GM12878 (cell line): ENCODE measurements around the gene LRRC4. TPM values are rescaled to one million over a fixed set of nuclear protein-coding genes. Genes with fewer than 3 reads are reported as not detected.

Experiments used
- ATAC-seq: fragments of 200-7000 bp; cut with Tn5 transposase; 3 replicates; pipeline ENCODE4 v1.9.1; 2020; ENCODE audit warnings: mild to moderate bottlenecking, moderate library complexity
- BruUV-seq: library from RNA; stranded (reverse); fragments of 400-500 nt; replicated peaks from 2 replicates; lab custom pipeline; 2021; lab: Mats Ljungman, UMichigan
- CTCF ChIA-PET: fragments of 300-600 bp; sonication (Branson Sonifier 250); formaldehyde crosslinking; extraction: SDS; loops from one replicate; lab custom pipeline; 2021; ENCODE audit warnings: inconsistent platforms; lab: Yijun Ruan, JAX
- POLR2A ChIA-PET: fragments of 350-600 bp; formaldehyde crosslinking; extraction: SDS; loops from one replicate; lab custom pipeline; 2021; ENCODE audit warnings: inconsistent platforms; lab: Charles Lee
- RAD21 ChIA-PET: fragments of 300-600 bp; sonication (Branson Sonifier 250); formaldehyde crosslinking; loops from one replicate; lab custom pipeline; 2023; ENCODE audit warnings: antibody characterized with exemption; ENCODE audit not compliant: unreplicated experiment; lab: Charles Lee
- SMC1A ChIA-PET: fragments of 300-600 bp; sonication (Branson Sonifier 250); formaldehyde crosslinking; loops from one replicate; lab custom pipeline; 2023; ENCODE audit not compliant: unreplicated experiment, uncharacterized antibody; lab: Charles Lee
- DNase-seq: peaks from one replicate; pipeline ENCODE4 v3.0.0-alpha.2; 2011; ENCODE audit warnings: low read depth, low spot score
- FAIRE-seq: peaks from 3 replicates; lab custom pipeline; 2011; peaks lifted over from hg19 to GRCh38; lab: Jason Lieb, UNC
- H2AFZ ChIP-seq: 2 replicates; pipeline ENCODE4 v1.6.0; 2011; ENCODE audit warnings: low read depth, low read length, control low read depth; ENCODE audit not compliant: control insufficient read depth
- H3K27ac ChIP-seq: 2 replicates; pipeline ENCODE4 v1.5.1; 2011; ENCODE audit warnings: control low read depth; ENCODE audit not compliant: control insufficient read depth, insufficient read depth
- H3K27me3 ChIP-seq, 2 experiments: replicated peaks in 1 of 2; 2 replicates each; pipeline versions ENCODE4 v1.6.0 to v1.6.1; 2011; ENCODE audit warnings: low read length in 1 of 2; ENCODE audit not compliant: control insufficient read depth in 2 of 2, insufficient read depth in 2 of 2
- H3K36me3 ChIP-seq, 2 experiments: 2 replicates each; pipeline ENCODE4 v1.5.1; 2011; ENCODE audit warnings: low read length in 1 of 2; ENCODE audit not compliant: control insufficient read depth in 2 of 2, insufficient read depth in 2 of 2
- H3K4me1 ChIP-seq: 2 replicates; pipeline ENCODE4 v1.6.1; 2011; ENCODE audit warnings: mild to moderate bottlenecking, low read length, moderate library complexity, mixed read lengths; ENCODE audit not compliant: control insufficient read depth, insufficient read depth
- H3K4me2 ChIP-seq: 2 replicates; pipeline ENCODE4 v1.6.0; 2011; ENCODE audit warnings: control low read depth; ENCODE audit not compliant: control insufficient read depth, insufficient read depth
- H3K4me3 ChIP-seq: fragments of 200-600 bp; sonication (generic); 2 replicates; pipeline ENCODE4 v1.5.1; 2016
- H3K79me2 ChIP-seq: 2 replicates; pipeline ENCODE4 v1.6.0; 2011; ENCODE audit warnings: low read length; ENCODE audit not compliant: control insufficient read depth, insufficient read depth
- H3K9ac ChIP-seq: 2 replicates; pipeline ENCODE4 v1.8.0; 2011; ENCODE audit warnings: low read length, control low read depth, mixed read lengths; ENCODE audit not compliant: control insufficient read depth, insufficient read depth
- H3K9me3 ChIP-seq: replicated peaks from 3 replicates; pipeline ENCODE4 v1.5.1; 2011; ENCODE audit warnings: mild to moderate bottlenecking, low read length; ENCODE audit not compliant: control insufficient read depth, insufficient read depth
- H4K20me1 ChIP-seq: 2 replicates; pipeline ENCODE4 v1.6.0; 2011; ENCODE audit not compliant: control insufficient read depth, insufficient read depth
- ATF7 ChIP-seq: fragments of 450-650 bp; IDR thresholded peaks from 2 replicates; pipeline ENCODE4 v1.6.1; 2016; ENCODE audit warnings: low read depth, mild to moderate bottlenecking
- BCL11A ChIP-seq: IDR thresholded peaks from 2 replicates; pipeline ENCODE4 v1.6.1; 2011; ENCODE audit warnings: low read depth, low read length
- CREB1 ChIP-seq: IDR thresholded peaks from 2 replicates; pipeline ENCODE4 v1.6.1; 2012; ENCODE audit warnings: low read depth, mild to moderate bottlenecking, inconsistent platforms
- FOXK2 ChIP-seq: fragments of 450-650 bp; IDR thresholded peaks from 2 replicates; pipeline ENCODE4 v1.6.1; 2017; ENCODE audit warnings: mild to moderate bottlenecking, moderate library complexity
- IKZF1 ChIP-seq: fragments of 450-650 bp; conservative IDR thresholded peaks from 2 replicates; pipeline ENCODE4 v1.6.1; 2017; ENCODE audit warnings: antibody characterized with exemption, mild to moderate bottlenecking
- NFIC ChIP-seq: IDR thresholded peaks from 2 replicates; pipeline ENCODE4 v1.6.1; 2012; ENCODE audit warnings: low read depth, mild to moderate bottlenecking, inconsistent platforms, low read length, moderate library complexity
- WGBS: methylation state at CpG from one replicate; pipeline ENCODE4 v1.1.6; 2016; ENCODE audit warnings: low lambda C conversion rate; ENCODE audit not compliant: insufficient replicate concordance, insufficient coverage; ENCODE audit errors: missing lambda C conversion rate; 5-methylcytosine and 5-hydroxymethylcytosine counted together
- in situ Hi-C: fragments of 300-500 bp; cut with MboI; formaldehyde crosslinking; loops from 9 replicates; pipeline ENCODE4 v1.14.3; 2018; ENCODE audit warnings: mixed read lengths
- intact Hi-C: fragments of 100-400 bp; cut with micrococcal nuclease; formaldehyde crosslinking; loops from one replicate; pipeline ENCODE4 v1.14.2; 2022; ENCODE audit not compliant: unreplicated experiment
- polyA plus RNA-seq, 11 experiments: library from polyadenylated mRNA; depleted of rRNA in 4 of 11; unstranded in 6 of 11; stranded (reverse) in 5 of 11; fragments of >200 nt; fragmentation: Nextera tagmentation in 4 of 11; fragmentation: Illumina TruSeq in 1 of 11; extraction: Ambion mirVana in 4 of 11; extraction: Trizol in 1 of 11; gene quantifications; 1 replicate in 1 of 11; 2 replicates in 10 of 11; pipeline versions ENCODE4 v1.2.1 to v1.2.3, GENCODE V29; 2011 to 2016; ENCODE audit warnings: inconsistent platforms in 2 of 11, missing spikeins in 2 of 11, low read depth in 1 of 11
- total RNA-seq, 4 experiments: library from RNA; depleted of rRNA in 3 of 4; stranded (reverse); fragments of >200 nt in 3 of 4; fragmentation: Illumina TruSeq in 1 of 4; extraction: Trizol in 1 of 4; gene quantifications; 2 replicates each; pipeline versions ENCODE4 v1.2.1 to v1.2.3, GENCODE V29; 2013 to 2021

LRRC4 gene
- total and polyA plus RNA-seq, 10 of the 15 experiments (the other 5 are each of a cell fraction or from before 2014, with no cell fraction given) = 0.06 to 0.85 (median 0.12) TPM; not detected in 4

- peak; percentile 42 for TF ChIP-seq IKZF1
- 0 out of 2 replicates have a peak, but pooled peaks have one; percentile 57 for TF ChIP-seq BCL11A
- TF ChIP-seq NFIC = peak; percentile 50; the same call in 1 of the 2 replicates
- TF ChIP-seq, all 136 proteins: peak for 13
These were observed 30.4 kb downstream of the LRRC4 start (continued) for GRCh38 chr7:128000854-128001265.

- Histone ChIP-seq H3K9ac (no peak overlapping the region), H3K4me3 (no peak overlapping the region), H3K36me3 (peaks cover 6 to 13% of the 10 kb centered on the region in 2 experiments; a peak in 3 of 4 replicates), H3K27me3 (no peaks in the 10 kb centered on the region), H3K4me2 (no peak overlapping the region), H4K20me1 (peaks cover 4% of the 10 kb centered on the region; the same call in 1 of the 2 replicates), H3K79me2 (no peaks in the 10 kb centered on the region), H3K4me1 (peaks cover 44% of the 10 kb centered on the region), H3K27ac (no peak overlapping the region), H2AFZ (no peak overlapping the region), H3K9me3 (no peaks in the 10 kb centered on the region)
- ChIA-PET SMC1A (interaction anchor here (0.7 to 2.8 kb wide), 13 partner anchors 9 to 291 kb away, joined by 3 to 10 read pairs (median 3); no protein-coding TSS in a partner anchor), CTCF (interaction anchor here (0.6 to 1.5 kb wide), 8 partner anchors 10 to 291 kb away, joined by 3 to 5 read pairs (median 3); no protein-coding TSS in a partner anchor), RAD21 (interaction anchor here (0.6 to 1.6 kb wide), 3 partner anchors 37 to 137 kb away, joined by 3 to 5 read pairs (median 3); no protein-coding TSS in a partner anchor), POLR2A (interaction anchor here (0.6 kb wide), 2 partner anchors 12 to 219 kb away, joined by 4 read pairs; no protein-coding TSS in a partner anchor)
- DNase-seq = no peak
- WGBS = no CpG with 5 or more reads among the region's 1 CpG
- intact Hi-C loops = no loop called here
- BruUV-seq = no TSS peak
- no peak for FAIRE-seq
- peak; percentile 34 for ATAC-seq
- in situ Hi-C loops = no loop called here
- TF ChIP-seq FOXK2 = no peak
- peak; percentile 30; the same call in 1 of the 2 replicates for TF ChIP-seq ATF7
- TF ChIP-seq CREB1 = no peak
These were observed 31.2 kb downstream of the LRRC4 start for GRCh38 chr7:128000048-128000447.
